Adrenal gland (tissue), 12 donors: ENCODE results near the gene SLC32A1. TPM values are rescaled to one million over a fixed set of nuclear protein-coding genes. Genes with fewer than 3 reads are reported as not detected.

Experiments
- DNase-seq, 7 donors: peaks; one replicate each; pipeline ENCODE4 v3.0.0-alpha.2; 2019 to 2020
- H3K27ac ChIP-seq, 5 donors: fragments of 200-600 bp; sonication (generic) in 4 of 5; 1 replicate in 3 of 5; 2 replicates in 2 of 5; pipeline versions ENCODE4 v1.5.1 to v1.8.0; 2016 to 2020; ENCODE audit warnings: mild to moderate bottlenecking in 1 of 5
- H3K27me3 ChIP-seq: fragments of 200-600 bp; 2 replicates; pipeline ENCODE4 v1.8.0; 2021
- H3K36me3 ChIP-seq, 2 donors: fragments of 200-600 bp; replicated peaks in 1 of 2; 1 replicate in 1 of 2; 2 replicates in 1 of 2; pipeline versions ENCODE4 v1.5.1 to v1.8.0; 2018 to 2022
- H3K4me1 ChIP-seq, 2 donors: fragments of 200-600 bp; replicated peaks in 1 of 2; 1 replicate in 1 of 2; 2 replicates in 1 of 2; pipeline versions ENCODE4 v1.5.1 to v1.8.0; 2018 to 2021
- H3K4me3 ChIP-seq, 4 donors: fragments of 200-600 bp; sonication (generic) in 3 of 4; one replicate each; pipeline ENCODE4 v1.5.1; 2016 to 2018
- H3K9me3 ChIP-seq, 3 donors: fragments of 200-600 bp; sonication (generic) in 1 of 3; replicated peaks in 1 of 3; 1 replicate in 2 of 3; 2 replicates in 1 of 3; pipeline versions ENCODE4 v1.5.1 to v1.8.0; 2016 to 2021
- POLR2A ChIP-seq, 2 donors: fragments of 450-650 bp; IDR thresholded peaks; one replicate each; pipeline ENCODE4 v1.6.1; 2017; ENCODE audit warnings: antibody characterized with exemption in 2 of 2, mild to moderate bottlenecking in 2 of 2, moderate library complexity in 1 of 2
- WGBS, 4 donors: extraction: QIAGEN DNeasy Blood & Tissue Kit in 2 of 4; methylation state at CpG; one replicate each; pipeline versions ENCODE4 v1.1.5 to v1.1.7; 2013 to 2017; 5-methylcytosine and 5-hydroxymethylcytosine counted together
- intact Hi-C, 2 donors: fragments of 100-400 bp; cut with DNase I; formaldehyde crosslinking; loops; one replicate each; pipeline versions ENCODE4 v1.14.1 to v1.15.0; 2022 to 2023
- polyA plus RNA-seq, 3 donors: library from polyadenylated mRNA; stranded (reverse); fragments of 200-250 nt in 2 of 3; fragments of 350-450 nt in 1 of 3; fragmentation: Illumina TruSeq in 1 of 3; extraction: RNeasy Lipid Tissue Mini Kit (QIAGEN cat#74804) in 1 of 3; gene quantifications; one replicate each; pipeline ENCODE4 v1.2.3, GENCODE V29; 2013 to 2014
- total RNA-seq, 9 donors: library from RNA; depleted of rRNA in 4 of 9; stranded (reverse); fragments of >200 nt in 4 of 9; fragments of 120-200 nt in 1 of 9; fragmentation: NEBNext Ultra II Directional in 1 of 9; extraction: Animal tissue kit (Norgen Biotek cat#: 25700) in 1 of 9; gene quantifications; one replicate each; pipeline versions ENCODE4 v1.1.0 to v1.2.4, GENCODE V29; 2013 to 2023
- TF ChIP-seq, protein P1 (sequence below), 6 experiments: fragments of 450-650 bp in 4 of 6; fragments of 200-600 bp in 2 of 6; sonication (generic) in 1 of 6; IDR thresholded peaks; 1 replicate in 5 of 6; 2 replicates in 1 of 6; pipeline versions ENCODE4 v1.5.1 to v1.8.0; 2016 to 2021; ENCODE audit warnings: antibody characterized with exemption in 6 of 6, mild to moderate bottlenecking in 2 of 6, moderate library complexity in 1 of 6
- donor health status: healthy with polysubstance abuse.
- donor health status: Bipolar disorder and iron deficiency.
- donor health status: DM: yes; HTN: yes; CAD: no.
- donor health status: DM: no; HTN: no; CAD: no.
- donor health status: DM: no; HTN: no; CAD: no.
- donor health status: DM: yes; HTN: yes; CAD: no.

SLC32A1 gene
- total and polyA plus RNA-seq, 12 donors = 0.24 TPM; not detected in 11

DNA sequence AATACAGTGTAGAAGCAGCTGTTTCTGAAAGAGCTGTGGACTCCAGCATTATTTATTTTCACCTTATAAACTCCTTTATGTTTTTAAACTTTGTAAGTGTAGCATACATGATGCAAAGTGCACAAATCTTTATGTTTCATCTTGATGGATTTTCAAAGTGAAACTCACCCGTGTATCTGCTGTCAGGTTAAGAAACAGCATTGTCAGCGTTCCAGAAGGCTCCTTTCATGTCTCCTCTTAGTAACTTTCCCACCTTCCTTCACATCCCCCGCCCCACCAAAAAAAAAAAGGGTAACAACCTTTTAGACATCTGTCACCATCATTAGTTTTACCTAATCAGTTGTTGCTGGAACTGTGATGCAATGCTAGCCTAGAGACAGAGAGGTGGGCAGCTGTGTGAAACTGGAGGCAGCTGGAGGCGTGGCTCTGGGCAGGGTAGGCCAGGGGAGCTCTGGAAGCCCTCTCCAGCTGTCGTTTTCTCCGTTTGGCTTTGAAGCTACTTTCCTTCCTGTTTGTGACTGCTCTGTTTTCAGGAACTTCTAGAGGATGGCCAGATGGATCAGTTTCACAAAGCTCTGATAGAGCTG, 31.1 kb downstream of the SLC32A1 start:
- no peak for DNase-seq
- 64 to 68% (median 67%) methylated on average over 5 to 6 of the region's 6 CpGs for WGBS, 4 donors
- peaks cover 0 to 42% of the 10 kb centered on the region in 2 donors for H3K36me3 ChIP-seq
- no peaks in the 10 kb centered on the region for H3K27me3 ChIP-seq
- TF ChIP-seq, protein P1, sequence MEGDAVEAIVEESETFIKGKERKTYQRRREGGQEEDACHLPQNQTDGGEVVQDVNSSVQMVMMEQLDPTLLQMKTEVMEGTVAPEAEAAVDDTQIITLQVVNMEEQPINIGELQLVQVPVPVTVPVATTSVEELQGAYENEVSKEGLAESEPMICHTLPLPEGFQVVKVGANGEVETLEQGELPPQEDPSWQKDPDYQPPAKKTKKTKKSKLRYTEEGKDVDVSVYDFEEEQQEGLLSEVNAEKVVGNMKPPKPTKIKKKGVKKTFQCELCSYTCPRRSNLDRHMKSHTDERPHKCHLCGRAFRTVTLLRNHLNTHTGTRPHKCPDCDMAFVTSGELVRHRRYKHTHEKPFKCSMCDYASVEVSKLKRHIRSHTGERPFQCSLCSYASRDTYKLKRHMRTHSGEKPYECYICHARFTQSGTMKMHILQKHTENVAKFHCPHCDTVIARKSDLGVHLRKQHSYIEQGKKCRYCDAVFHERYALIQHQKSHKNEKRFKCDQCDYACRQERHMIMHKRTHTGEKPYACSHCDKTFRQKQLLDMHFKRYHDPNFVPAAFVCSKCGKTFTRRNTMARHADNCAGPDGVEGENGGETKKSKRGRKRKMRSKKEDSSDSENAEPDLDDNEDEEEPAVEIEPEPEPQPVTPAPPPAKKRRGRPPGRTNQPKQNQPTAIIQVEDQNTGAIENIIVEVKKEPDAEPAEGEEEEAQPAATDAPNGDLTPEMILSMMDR (IDR thresholded peaks at IDR 0.05) = no peak
- no peak for TF ChIP-seq POLR2A (IDR thresholded peaks at IDR 0.05)
- no peaks in the 10 kb centered on the region for H3K4me1 ChIP-seq
- H3K4me3 ChIP-seq = no peak overlapping the region
- intact Hi-C loops = no loop called here
- no peak overlapping the region for H3K27ac ChIP-seq
- no peaks in the 10 kb centered on the region for H3K9me3 ChIP-seq

GRCh38 chr20:38757145-38757775, 33.0 kb downstream of the SLC32A1 start:
- 73 to 84% (median 78%) methylated on average over 7 of the region's 7 CpGs for WGBS, 4 donors
- H3K27me3 ChIP-seq = no peaks in the 10 kb centered on the region
- intact Hi-C loops = no loop called here
- H3K4me3 ChIP-seq = no peak overlapping the region
- H3K4me1 ChIP-seq = no peaks in the 10 kb centered on the region
- DNase-seq = peak in 1 of 7 donors; percentile 25
- TF ChIP-seq POLR2A (IDR thresholded peaks at IDR 0.05) = no peak
- TF ChIP-seq, protein P1 (IDR thresholded peaks at IDR 0.05) = no peak
- no peaks in the 10 kb centered on the region for H3K9me3 ChIP-seq
- peaks cover 0 to 48% of the 10 kb centered on the region in 2 donors for H3K36me3 ChIP-seq
- peak overlapping the region in 1 of 5 donors; percentile 13 for H3K27ac ChIP-seq

DNA sequence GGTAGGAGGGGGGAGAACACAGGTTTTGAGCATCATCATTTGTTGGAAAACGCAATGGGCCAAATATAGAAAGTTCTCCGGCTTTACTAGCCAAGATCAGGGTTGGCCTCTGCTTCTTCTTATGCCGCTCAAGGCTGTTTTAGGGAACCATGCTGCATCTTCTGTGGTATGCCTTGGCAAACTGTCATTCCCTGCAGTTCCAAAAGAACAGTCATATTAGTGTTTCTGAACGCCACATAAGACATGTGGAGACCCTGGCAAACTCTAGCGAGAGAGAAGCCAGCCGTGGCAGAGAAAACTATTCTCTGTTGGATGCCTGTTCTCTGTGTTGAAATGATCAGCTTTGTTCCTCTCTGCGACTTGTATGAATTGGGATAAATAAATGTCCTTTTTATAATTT, 34.8 kb downstream of the SLC32A1 start:
- 91 to 98% (median 94%) methylated on average over 6 to 7 of the region's 7 CpGs for WGBS, 4 donors
- TF ChIP-seq, protein P1 (IDR thresholded peaks at IDR 0.05) = no peak
- no peak for TF ChIP-seq POLR2A (IDR thresholded peaks at IDR 0.05)
- no peaks in the 10 kb centered on the region for H3K4me1 ChIP-seq
- H3K36me3 ChIP-seq = peaks cover 0 to 62% of the 10 kb centered on the region in 2 donors
- no peaks in the 10 kb centered on the region for H3K9me3 ChIP-seq
- H3K27me3 ChIP-seq = no peaks in the 10 kb centered on the region
- no peak overlapping the region for H3K27ac ChIP-seq
- no peak overlapping the region for H3K4me3 ChIP-seq
- DNase-seq = no peak
- intact Hi-C loops = no loop called here

- Histone ChIP-seq H3K27ac (no peak overlapping the region), H3K36me3 (peaks cover 0 to 53% of the 10 kb centered on the region in 2 donors), H3K9me3 (no peaks in the 10 kb centered on the region), H3K4me1 (peaks cover 16% of the 10 kb centered on the region in 2 donors), H3K27me3 (no peaks in the 10 kb centered on the region), H3K4me3 (no peak overlapping the region)
- WGBS, 4 donors = 85 to 88% (median 86%) methylated on average over 4 of the region's 4 CpGs
- DNase-seq = no peak
- TF ChIP-seq, protein P1 (IDR thresholded peaks at IDR 0.05) = no peak
- TF ChIP-seq POLR2A (IDR thresholded peaks at IDR 0.05) = no peak
- intact Hi-C loops = no loop called here
Measured at GRCh38 chr20:38760978-38761377, 36.7 kb downstream of the SLC32A1 start.
